ENCODE results near the gene RIT2. TPM values are rescaled to one million over a fixed set of nuclear protein-coding genes. Genes with fewer than 3 reads are reported as not detected.

The RIT2 gene
- total RNA-seq, 1 donor from 2014 or later, result not detected

- no peak overlapping the region for H3K4me3 ChIP-seq (ENCODE audit: low read depth, low read length)
- TF ChIP-seq CTCF (conservative IDR thresholded peaks at IDR 0.05; ENCODE audit: low read depth, low read length), result no peak
- DNase-seq (ENCODE audit: low read depth), result no peak
These were observed 201.0 kb downstream of the RIT2 start for GRCh38 chr18:42914476-42914875.

DNA sequence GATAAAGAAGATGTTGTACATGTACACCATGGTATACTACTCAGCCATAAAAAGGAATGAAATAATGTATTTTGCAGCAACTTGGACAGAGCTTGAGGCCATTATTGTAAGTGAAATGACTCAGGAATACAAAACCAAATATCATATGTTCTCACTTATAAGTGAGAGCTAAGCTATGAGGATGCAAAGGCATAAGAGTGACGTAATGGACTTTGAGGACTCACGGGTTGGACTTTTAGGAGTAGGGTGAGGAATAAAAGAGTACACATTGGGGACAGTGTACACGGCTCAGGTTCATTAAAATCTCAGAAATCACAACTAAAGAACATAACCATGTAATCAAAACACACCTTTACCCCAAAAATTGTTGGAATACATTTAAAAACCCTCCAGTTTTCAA, 206.4 kb downstream of the RIT2 start:
- no peak for DNase-seq (ENCODE audit: low read depth)
- H3K4me3 ChIP-seq (ENCODE audit: low read depth, low read length), result no peak overlapping the region
- no peak for TF ChIP-seq CTCF (conservative IDR thresholded peaks at IDR 0.05; ENCODE audit: low read depth, low read length)

- no peak for DNase-seq (ENCODE audit: low read depth)
- no peak for TF ChIP-seq CTCF (conservative IDR thresholded peaks at IDR 0.05; ENCODE audit: low read depth, low read length)
- no peak overlapping the region for H3K4me3 ChIP-seq (ENCODE audit: low read depth, low read length)
These were observed 208.7 kb downstream of the RIT2 start for GRCh38 chr18:42906761-42907160.

- DNase-seq (ENCODE audit: low read depth), result peak; percentile 19
- no peak for TF ChIP-seq CTCF (conservative IDR thresholded peaks at IDR 0.05; ENCODE audit: low read depth, low read length)
- no peak overlapping the region for H3K4me3 ChIP-seq (ENCODE audit: low read depth, low read length)
These were observed 214.3 kb downstream of the RIT2 start for GRCh38 chr18:42901161-42901560.

GRCh38 chr18:42893977-42894376, 221.5 kb downstream of the RIT2 start:
- DNase-seq (ENCODE audit: low read depth), result no peak
- no peak for TF ChIP-seq CTCF (conservative IDR thresholded peaks at IDR 0.05; ENCODE audit: low read depth, low read length)

GRCh38 chr18:42892181-42892580, 223.3 kb downstream of the RIT2 start:
- TF ChIP-seq CTCF (conservative IDR thresholded peaks at IDR 0.05; ENCODE audit: low read depth, low read length), result no peak
- no peak for DNase-seq (ENCODE audit: low read depth)
- no peak overlapping the region for H3K4me3 ChIP-seq (ENCODE audit: low read depth, low read length)

More at GRCh38 chr18:42893977-42894376, 221.5 kb downstream of the RIT2 start:
- H3K4me3 ChIP-seq (ENCODE audit: low read depth, low read length), result no peak overlapping the region

DNA sequence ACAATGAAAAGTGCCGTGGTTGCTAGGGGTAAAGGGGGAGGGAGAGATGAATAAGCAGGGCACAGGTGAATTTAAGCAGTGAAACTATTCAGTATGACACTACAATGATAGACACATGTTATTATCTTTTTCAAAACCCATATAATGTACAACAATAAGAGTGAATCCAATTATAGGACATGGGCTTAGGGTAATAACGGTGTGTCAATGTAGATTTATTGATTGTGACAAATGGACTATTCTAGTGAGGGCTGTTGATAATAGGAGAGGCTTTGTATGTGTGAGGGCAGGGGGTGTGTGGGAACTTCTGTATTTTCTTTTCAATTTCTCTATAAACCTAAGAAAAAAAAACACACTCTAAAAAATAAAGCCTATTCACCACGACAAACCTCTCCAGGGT, 223.8 kb downstream of the RIT2 start:
- DNase-seq (ENCODE audit: low read depth), result no peak
- no peak for TF ChIP-seq CTCF (conservative IDR thresholded peaks at IDR 0.05; ENCODE audit: low read depth, low read length)
- H3K4me3 ChIP-seq (ENCODE audit: low read depth, low read length), result no peak overlapping the region

All from epithelial cell of proximal tubule (primary cell).